GM18867 (cell line): Measurements from ENCODE around the gene XPNPEP2.
"Not testable (repeated sequence)": the region's sequence is repeated elsewhere in the genome, so short reads cannot be mapped to it uniquely, and the experiment has no call there.

Experiments used
- ATAC-seq: cut with Tn5 transposase; IDR thresholded peaks from one replicate; pipeline ENCODE4 v1.9.1; 2021; ENCODE audit warnings: mild to moderate bottlenecking, moderate library complexity; ENCODE audit not compliant: unreplicated experiment

The XPNPEP2 gene

GRCh38 chrX:129719931-129720530, 18.7 kb upstream of the XPNPEP2 start:
- ATAC-seq: no peak

DNA sequence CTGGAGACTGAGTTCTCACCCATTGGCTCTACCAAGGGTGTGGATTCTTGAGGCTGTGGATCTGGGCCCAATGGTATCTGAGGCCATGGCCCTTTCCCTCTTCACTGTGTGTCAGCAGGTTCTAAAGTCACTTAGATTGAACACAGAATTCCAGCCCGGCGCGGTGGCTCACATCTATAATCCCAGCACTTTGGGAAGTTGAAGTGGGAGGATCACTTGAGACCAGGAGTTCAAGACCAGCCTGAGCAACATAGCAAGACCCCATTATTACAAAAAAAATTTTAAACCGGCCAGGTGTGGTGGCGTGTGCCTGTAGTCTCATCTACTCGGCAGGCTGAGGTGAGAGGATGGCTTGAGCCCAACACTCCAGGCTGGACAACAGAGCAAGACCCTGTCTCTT, 18.0 kb upstream of the XPNPEP2 start:
- ATAC-seq: no peak

- ATAC-seq: no peak
These were observed 17.4 kb upstream of the XPNPEP2 start for GRCh38 chrX:129721414-129721813.

DNA sequence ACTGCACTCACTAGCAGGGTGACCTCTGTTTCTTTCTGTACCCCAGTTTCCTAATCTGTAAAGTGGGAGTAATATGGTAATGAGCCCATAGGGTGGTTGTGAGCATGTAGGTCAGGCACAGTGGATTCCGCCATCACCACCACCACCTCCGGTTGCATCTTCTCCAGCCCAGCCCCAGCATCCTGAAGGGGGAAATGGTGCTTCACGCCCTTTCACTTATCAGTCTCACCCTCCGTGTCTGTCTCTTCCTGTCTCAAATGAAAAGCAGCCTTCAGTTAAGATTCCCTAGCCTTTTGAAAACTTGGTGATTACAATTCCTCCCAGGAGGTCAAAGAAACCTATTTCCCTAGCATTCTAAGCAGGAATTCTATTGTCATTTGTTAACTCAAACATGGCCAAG, 16.9 kb upstream of the XPNPEP2 start:
- no peak for ATAC-seq

DNA sequence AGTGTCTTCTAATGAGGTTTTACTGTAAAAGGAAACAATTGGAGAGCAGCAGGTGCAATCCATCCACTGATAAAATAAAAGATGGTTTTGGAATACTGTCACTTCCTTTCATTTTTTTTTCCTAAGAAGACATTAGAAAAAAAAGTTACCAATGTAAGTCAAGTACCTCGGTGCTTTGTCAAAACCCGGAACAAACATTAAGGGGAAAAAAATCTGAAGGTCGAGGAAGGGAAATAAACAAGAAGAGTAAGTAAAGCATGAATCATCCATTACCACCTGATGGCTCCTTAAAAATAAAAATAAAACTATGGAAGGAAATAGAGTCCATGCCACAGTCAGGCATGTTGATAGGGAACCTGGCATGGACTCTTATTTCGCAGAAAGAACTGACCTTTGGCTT, 15.3 kb upstream of the XPNPEP2 start:
- no peak for ATAC-seq

DNA sequence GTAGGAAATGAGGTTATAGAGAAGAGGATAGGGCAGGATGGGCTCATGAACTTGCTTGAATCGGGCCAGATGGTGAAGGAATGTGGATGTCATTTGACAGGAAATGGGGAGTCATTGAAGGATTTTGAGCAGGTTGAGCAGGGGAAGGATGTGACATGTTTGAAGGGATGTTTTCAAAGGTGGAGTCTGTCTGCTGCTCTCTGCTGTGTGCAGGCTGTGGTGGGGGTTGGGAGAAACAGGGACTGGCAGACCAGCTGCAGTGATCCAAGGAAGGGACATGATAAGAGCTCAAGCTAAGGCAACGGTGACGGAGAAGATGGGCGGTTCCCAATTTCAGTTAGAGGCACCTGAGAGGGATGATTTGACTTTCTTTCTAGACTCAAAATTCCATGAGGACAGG, 14.0 kb upstream of the XPNPEP2 start:
- ATAC-seq: no peak

DNA sequence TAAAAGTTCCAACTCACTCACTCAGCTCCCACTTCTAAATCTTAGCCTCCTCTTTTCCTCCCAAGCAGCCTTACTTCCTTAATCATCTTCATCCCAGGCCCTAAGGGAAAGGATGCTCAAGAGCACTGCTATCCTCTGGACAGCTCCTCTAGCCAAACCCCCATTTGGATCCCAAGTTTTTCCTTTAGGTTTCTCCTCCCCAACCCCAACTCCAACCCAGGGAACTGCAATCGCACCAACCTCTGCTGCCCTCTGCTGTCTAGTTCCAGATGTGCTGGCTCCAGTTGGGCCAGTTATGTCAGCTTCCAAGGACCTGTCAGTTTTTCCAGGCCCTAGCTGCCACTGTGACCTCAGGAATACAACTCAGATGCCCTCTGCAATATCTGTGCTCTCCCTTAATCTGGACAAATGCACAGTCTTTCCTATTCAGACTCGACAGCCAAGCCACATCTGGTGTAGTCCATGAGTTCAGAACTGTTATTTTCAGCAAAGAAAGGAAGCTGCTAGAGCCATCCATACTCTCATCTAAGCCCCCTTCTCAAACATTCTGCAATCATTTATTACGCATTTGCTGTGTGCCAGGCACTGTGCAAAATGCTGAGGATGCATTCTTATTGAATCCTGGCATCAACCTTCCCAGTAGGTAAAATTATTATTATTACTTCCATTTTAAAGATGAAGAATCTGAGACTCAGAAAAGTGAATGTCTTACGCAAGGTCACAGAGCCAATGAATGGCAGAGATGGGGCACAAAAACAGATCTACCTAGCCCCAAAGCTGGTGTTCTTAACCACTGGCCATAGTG, 12.3 kb upstream of the XPNPEP2 start:
- no peak for ATAC-seq

DNA sequence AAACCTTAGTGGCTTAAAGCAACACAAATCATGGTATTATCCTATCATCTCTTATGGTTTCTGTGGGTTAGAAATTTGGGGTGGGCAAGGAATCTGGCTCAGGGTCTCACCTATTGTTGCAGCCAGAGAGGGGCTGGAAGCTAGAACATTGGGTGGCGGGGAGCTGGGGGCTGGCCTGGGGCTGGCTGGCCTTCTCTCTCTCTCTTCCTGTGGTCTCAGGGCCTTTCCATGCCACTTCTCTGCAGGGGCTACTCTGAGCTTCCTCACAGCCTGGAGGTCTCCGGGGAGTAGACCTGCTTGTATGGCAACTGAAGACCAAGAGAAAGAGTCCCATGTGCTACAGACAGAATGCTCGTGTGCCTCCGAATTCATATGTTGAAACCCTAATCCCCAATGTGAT, 10.7 kb upstream of the XPNPEP2 start:
- no peak for ATAC-seq

DNA sequence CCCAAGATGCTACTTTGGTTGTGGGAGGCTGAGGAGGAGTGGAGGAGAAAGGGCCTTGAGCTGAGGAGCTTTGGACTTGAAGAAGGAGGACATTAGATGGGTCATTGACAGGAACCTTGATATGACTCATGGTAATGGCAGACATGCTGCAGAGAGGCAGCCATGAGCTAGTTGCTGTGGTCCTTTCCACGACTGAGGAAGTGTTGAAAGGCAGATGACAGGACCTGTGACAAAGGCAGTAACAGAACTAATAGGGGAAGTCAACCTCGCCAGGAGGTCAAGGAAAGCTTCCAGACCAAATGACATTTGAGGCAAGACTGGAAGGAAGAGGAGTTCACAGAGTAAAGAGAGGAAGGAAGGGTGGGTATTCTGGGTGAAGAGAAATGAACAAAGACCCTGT, 7.6 kb upstream of the XPNPEP2 start:
- no peak for ATAC-seq

DNA sequence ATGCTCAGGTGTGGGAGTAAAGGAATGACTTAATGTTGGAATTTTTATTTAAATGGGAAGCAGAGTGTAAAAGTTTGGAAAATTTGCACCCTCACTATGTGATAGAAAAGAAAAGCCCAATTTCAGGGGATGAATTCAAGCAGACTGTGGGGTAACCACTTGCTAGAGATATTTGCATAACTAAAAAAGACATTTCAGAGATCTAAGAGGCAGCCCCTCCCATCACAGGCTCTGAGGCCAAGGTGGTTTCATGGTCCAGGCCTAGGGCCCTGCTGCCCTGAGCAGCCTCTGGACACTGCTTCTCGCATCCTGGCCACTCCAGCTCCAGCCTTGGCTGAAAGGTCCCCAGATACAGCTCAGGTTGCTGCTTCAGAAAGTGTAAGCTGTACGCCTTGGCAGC, 5.9 kb upstream of the XPNPEP2 start:
- peak; percentile 49 for ATAC-seq

- no peak for ATAC-seq
These were observed 5.4 kb upstream of the XPNPEP2 start for GRCh38 chrX:129733335-129733734.

- no peak for ATAC-seq
These were observed 2.3 kb upstream of the XPNPEP2 start for GRCh38 chrX:129736491-129736890.

- ATAC-seq: no peak
These were observed 863 bp upstream of the XPNPEP2 start for GRCh38 chrX:129737916-129738315.

DNA sequence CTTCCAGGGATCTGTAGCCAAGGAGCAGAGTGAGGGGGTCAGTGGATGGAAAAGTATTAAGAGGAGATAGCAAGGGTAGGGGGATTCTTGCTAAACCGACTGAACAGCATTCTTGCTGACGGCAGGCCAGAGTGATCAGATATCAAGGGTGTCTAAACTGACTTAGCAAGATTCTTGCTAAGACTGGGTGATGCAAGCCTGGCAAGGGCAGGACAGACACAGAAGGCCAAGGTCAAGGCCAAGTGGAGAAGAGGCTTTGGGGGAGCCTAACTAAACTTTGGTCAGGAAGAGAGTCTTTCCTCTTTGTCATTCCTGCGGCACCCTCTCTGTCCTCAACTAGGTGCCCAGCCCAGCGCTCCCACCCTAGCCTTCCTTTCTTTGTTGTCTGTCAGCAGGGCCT, 799 bp downstream of the XPNPEP2 start:
- ATAC-seq: no peak

DNA sequence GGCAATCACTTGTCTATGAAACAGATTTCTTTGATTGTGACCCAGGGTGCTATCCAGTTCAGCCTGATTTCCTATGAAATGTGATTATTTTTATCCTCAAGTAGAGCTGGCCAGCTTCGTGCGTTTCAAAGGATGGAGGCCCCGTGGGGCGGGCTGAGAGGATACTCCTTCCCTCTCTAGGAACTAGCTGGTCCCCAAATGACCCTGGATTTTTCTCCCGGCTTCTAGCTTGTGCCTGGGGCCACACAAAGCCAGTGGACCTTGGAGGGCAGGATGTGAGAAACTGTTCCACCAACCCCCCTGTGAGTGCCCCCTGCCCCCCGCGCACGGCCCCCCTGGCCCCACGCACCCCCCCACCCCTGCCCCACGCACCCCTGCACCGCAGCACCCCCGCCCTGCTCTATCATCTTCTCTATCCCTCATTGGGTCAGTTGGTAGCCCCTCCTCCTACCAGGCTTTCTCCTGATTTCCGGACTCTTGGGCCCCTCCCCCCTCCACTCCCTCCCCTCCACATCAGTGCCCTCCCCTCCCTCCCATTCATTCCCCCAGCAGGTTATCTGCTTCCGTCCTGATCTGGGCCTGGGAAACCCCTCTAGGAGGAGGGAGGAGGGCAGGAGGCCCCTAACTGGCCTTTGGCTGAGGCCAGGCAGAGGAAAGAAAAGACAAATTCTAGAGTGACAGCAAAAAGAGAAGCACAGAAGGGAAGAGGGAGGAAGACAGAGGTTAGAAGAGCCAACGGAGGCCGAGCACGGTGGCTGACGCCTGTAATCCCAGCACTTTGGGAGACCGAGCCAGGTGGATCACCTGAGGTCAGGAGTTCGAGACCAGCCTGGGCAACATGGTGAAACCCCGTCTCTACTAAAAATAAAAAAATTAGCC, 3.3 kb downstream of the XPNPEP2 start:
- ATAC-seq: no peak

DNA sequence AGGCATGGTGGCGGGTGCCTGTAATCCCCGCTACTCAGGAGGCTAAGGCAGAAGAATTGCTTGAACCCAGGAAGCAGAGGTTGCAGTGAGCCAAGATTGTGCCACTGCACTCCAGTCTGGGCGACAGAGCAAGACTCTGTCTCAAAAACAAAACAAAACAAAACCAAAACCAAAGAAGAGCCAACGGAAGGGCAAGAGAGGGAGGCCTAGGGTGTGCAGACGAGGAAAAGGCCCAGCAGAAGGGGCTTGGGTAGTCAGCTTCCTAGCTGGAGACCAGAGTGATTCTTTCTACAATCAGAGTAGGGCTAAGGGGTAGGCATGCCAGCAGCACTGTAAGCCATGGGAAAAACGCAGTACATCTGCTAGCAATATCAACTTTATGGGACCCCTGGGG, 4.0 kb downstream of the XPNPEP2 start:
- not testable (repeated sequence) for ATAC-seq

- no peak for ATAC-seq
These were observed 5.0 kb downstream of the XPNPEP2 start for GRCh38 chrX:129743821-129744220.

DNA sequence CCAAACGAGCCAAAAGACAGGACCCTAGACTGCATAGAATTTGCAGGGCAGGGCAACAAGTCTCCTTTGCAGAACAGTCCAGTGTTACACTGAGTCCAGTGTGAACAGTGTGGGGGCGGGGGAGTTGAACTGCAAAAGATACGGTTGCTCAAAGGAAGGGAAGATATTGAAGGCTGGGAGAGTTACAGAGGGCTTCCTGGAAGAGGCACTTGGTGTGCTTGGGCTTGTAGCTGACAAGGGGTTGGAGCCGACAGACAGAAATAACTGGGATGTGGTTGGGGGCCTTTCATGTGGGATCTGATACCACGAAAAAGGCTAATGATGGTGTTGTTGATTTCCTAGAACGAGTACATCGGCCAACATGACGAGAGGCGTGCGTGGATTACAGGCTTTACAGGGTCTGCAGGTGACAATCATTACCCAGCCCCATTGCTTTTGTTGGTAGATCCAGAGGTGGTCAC, 6.1 kb downstream of the XPNPEP2 start:
- ATAC-seq: no peak

DNA sequence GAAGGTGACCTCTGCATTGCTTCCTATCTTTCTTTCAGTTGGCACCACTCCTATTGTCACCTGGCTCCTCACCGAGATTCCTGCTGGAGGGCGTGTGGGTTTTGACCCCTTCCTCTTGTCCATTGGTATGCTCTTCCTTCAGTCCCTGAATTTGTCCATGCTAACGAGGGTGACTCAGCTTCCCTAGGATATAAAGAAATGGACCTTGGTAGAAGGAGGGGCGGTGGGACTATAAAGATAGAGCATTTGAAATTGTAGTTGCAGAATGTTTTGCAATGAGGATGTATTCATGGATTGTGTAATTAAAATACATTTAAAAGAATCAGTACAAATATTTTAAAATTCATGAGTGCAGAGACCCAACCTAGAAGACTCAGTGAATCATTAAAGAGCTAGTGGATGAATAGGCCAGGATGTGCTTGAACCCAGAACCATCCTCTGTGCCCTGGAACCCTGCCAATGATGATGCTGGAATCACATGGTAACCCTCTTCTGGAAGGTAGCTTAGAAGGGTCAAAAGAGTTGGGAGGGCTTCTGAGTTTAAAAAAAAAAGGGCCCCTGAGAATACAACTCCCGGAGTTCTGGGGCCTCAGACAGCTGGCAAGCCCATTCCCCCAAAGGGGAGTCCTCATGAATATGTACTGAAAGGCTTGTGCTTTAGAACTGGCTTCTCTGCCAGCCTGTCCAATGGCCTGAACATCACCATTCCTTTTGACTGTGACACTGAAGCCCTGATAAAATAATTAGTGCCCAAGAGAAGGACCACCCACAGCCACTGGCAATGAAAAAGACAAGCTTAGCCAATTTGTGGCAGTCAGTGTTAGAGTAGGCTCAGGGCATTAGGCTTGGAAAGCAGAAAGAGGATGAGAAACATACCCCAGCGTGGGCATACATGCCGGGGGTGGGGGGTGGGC, 8.0 kb downstream of the XPNPEP2 start:
- no peak for ATAC-seq

GRCh38 chrX:129747533-129747932, 8.8 kb downstream of the XPNPEP2 start:
- ATAC-seq: no peak

DNA sequence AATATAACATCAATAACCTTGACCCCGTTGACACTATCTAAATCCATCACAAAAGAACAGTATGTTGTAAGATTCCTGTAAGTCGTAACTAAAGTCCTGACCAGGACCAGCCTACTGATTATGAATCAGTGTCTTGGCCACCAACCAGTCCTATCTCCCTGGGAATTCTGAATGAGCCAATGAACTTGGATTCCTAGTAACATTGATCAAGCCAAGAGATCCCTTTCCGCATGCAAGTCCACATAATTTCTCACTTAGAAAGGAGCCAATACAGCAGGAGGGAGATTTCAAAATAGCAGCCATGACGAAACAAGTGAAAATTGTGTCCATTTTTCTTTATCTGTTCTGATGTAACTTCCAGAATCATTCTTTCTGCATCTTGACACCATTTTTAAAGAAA, 9.5 kb downstream of the XPNPEP2 start:
- no peak for ATAC-seq
